Epithelial cell of esophagus (primary cell): ENCODE measurements around the gene GNB1.

ENCODE experiments used
- DNase-seq: peaks from one replicate; pipeline ENCODE4 v3.0.0; 2010; ENCODE audit warnings: low read depth
- H3K4me3 ChIP-seq: 2 replicates; pipeline ENCODE4 v1.5.1; 2011; ENCODE audit warnings: mild to moderate bottlenecking, low read length, control low read depth
- TF ChIP-seq, protein P1 (sequence below): IDR thresholded peaks from 2 replicates; pipeline ENCODE4 v1.5.1; 2011; ENCODE audit warnings: low read depth, mild to moderate bottlenecking, low read length, control low read depth, inconsistent platforms; ENCODE audit not compliant: insufficient read depth; ENCODE audit errors: missing control alignments

Gene GNB1

DNA sequence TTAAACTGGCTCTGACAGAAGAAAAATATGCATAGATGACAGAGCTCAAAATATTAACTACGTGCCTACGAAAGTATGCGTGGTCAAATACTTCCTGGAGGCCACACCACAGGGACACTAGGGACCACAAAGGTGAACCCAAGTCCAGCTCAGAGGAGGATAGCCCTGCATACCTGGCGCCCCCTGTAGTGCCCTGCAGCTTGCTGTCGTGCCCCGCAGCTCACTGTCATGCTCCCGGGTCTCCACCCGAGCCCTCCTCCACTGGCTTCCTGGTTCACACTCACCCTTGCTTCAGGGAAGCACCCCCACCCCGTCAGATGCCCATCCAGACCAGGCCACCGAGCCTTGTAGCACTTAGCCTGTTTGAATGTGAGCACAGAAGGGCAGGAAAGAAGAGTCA, 95.9 kb downstream of the GNB1 start:
- DNase-seq = no peak
- TF ChIP-seq, protein P1, sequence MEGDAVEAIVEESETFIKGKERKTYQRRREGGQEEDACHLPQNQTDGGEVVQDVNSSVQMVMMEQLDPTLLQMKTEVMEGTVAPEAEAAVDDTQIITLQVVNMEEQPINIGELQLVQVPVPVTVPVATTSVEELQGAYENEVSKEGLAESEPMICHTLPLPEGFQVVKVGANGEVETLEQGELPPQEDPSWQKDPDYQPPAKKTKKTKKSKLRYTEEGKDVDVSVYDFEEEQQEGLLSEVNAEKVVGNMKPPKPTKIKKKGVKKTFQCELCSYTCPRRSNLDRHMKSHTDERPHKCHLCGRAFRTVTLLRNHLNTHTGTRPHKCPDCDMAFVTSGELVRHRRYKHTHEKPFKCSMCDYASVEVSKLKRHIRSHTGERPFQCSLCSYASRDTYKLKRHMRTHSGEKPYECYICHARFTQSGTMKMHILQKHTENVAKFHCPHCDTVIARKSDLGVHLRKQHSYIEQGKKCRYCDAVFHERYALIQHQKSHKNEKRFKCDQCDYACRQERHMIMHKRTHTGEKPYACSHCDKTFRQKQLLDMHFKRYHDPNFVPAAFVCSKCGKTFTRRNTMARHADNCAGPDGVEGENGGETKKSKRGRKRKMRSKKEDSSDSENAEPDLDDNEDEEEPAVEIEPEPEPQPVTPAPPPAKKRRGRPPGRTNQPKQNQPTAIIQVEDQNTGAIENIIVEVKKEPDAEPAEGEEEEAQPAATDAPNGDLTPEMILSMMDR = no peak

DNA sequence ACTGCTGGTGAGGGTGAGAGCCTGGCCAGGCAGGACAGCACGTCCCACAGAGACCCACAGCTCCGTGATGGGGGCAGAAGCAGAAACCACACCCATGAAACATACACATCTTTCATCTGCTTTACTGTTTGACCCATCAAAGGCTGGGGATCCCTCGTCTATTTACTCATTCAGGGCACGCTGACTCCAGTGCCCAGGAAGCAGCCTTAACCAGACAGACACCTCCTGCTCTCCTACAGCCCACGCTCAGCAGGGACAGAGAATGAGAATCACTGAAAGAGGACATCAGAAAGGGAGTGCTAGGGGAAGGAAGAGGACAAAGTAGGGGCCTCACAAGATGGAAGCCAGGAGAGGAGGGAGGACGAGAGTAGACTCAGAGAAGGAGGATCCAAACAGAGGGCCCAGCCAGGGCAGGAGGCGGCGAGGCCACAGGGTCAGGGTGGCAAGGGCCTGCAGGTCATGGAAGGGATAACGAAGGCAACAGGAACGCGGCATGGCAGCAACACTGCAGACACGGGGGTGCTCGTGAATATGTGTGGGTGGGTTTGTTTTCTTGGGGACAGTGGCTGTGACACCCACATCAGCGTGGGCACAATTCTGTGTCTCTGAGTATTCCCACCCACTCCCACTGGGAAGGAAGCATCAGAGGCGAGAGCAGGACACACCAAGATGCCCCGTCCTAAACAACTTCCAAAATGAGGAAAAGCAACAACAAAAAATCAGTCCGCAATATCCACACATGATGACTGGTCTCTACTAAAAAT, 97.2 kb downstream of the GNB1 start:
- DNase-seq = no peak
- H3K4me3 ChIP-seq = no peak overlapping the region

More for the DNA sequence above, 95.9 kb downstream of the GNB1 start:
- no peak overlapping the region for H3K4me3 ChIP-seq

DNA sequence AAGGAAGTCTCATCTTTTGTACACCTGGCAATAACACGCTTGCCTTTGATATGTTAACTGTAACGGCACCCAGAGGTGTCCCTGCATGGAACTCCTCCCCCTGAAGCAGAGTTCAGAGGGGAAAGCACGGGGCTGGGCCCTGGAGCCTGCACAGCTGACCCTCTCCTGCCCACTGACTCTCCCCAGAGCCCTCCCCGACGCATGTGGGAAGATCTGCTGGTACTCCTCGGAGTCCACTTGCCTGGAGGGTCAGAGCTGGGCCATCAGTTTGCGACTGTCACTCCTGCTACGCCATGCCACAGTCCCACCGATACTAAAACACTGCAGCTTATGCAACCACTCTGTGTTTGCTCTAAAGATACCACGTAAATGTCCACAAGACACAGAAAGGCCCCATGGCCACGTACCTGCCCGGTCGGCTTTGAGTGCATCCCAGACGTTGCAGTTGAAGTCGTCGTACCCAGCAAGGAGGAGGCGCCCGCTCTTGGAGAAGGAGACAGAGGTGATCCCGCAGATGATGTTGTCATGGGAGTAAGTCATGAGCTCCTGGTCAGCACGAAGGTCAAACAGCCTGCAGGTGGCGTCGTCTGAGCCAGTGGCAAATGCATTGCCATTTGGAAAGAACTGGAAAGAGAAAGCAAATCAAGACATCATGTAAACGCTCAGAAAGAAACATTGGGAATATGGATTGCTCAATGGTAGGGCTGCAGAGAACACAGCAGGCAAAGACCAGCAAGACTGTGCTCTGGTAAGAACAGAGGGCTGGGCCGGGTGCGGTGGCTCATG, 102.0 kb downstream of the GNB1 start:
- TF ChIP-seq, protein P1 = peak; percentile 29
- H3K4me3 ChIP-seq = no peak overlapping the region

More for the DNA sequence above, 97.2 kb downstream of the GNB1 start:
- TF ChIP-seq, protein P1 = no peak

DNA sequence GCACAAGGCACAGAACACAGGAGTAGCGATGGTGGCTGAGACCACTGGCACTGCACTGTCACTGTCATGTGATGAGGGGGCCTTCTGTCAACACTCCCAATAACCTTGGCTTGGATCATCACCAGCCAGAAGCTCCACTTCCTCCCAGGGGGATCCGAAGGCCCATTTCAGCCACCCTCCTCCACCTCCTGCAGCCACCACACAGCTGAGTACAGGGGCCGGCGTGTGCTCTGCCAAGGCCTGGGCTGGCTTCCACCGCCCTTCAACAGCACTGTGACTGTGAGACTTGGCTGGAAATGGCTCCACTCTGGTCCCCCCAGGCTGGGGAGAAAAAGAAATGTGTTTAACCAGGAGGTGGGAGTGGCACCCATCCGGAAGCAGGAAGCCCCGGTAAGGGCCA, 102.8 kb downstream of the GNB1 start:
- no peak for DNase-seq
- TF ChIP-seq, protein P1 = no peak
- H3K4me3 ChIP-seq = no peak overlapping the region

More for the DNA sequence above, 102.0 kb downstream of the GNB1 start:
- peak; percentile 19 for DNase-seq

DNA sequence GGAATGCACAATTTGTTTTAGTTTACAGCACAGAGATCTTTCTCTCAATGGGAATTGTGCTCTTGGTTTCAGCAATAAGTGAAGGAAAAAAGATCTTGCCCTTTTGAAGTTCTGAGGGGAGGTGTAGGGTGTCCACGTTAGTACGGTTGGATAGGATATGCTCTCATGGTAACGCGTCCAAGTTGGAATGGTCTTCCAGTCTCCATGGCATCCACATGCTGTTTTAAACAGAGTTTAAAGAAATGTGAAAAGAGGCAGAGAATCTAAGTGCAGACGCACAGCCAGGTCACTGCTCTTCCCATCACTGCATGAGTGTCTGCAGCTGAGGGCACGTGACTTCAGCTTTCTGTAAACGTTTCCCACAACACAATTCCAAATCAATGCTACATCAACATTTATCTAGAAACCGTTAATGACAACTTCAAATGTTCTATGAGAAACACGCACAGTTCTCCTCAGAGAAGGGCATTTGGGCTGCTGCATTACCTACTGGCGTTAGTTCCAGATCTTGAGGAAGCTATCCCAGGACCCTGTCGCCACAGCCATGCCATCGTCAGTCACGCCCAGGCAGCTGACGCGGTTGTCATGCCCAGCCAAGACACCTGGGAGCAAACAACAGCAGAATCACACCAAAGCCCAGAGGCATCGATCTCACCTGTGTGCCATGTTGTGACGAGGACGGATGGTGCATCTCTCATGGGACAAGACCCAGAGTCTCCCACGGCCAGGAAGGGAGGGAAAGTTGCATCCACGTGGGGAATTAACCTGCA, 103.9 kb downstream of the GNB1 start:
- TF ChIP-seq, protein P1 = no peak
- no peak for DNase-seq
- H3K4me3 ChIP-seq = no peak overlapping the region

DNA sequence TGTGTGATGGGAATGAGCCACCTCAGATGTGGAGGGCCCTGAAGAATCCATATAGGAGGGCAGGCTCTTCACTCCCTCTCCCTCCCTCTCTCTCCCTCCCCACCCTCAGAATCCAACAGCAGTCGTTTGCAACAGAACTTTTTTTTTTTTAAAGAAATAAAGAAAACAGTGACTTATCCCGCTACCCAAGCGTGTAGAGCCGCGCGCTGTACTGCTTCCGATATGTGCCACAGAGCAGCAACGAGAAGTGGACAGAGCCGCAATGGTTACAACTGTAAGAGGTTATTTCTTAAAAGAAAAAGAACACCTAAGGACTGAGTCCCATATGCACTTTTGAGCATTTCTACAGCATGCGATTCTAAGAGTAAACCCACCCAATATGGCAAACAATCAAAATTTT, 105.2 kb downstream of the GNB1 start:
- no peak for DNase-seq
- TF ChIP-seq, protein P1 = no peak
- no peak overlapping the region for H3K4me3 ChIP-seq
